Activated CD4-positive, CD25-positive, alpha-beta regulatory T cell treated with anti-CD3 and anti-CD28 coated beads, Interleukin-2, amount 50 U/mL, for 72 hours (primary cell): ENCODE data around the gene PARP14.

Experiments used
- DNase-seq: peaks from one replicate; pipeline ENCODE4 v3.0.0; 2021

Gene PARP14

DNA sequence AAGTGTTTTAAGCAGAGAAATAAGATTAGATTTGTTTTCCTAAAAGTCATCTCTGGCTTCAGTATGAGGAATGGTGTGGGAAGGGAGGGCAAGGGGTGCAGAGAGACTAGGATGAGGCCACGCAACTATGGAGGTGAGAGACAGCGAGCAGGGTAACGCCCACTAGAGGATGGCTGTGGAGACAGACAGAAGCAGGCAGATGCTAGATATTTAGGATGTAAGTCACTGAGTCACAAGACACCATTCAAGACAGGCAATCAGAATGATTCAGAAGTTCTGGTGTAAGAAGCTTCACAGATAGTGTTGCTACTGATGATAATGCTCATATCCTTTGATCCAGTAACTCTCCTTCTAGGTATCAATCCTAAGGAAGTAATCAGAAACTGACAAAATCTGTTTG lies 93.9 kb downstream of the PARP14 start:
- DNase-seq = no peak

DNA sequence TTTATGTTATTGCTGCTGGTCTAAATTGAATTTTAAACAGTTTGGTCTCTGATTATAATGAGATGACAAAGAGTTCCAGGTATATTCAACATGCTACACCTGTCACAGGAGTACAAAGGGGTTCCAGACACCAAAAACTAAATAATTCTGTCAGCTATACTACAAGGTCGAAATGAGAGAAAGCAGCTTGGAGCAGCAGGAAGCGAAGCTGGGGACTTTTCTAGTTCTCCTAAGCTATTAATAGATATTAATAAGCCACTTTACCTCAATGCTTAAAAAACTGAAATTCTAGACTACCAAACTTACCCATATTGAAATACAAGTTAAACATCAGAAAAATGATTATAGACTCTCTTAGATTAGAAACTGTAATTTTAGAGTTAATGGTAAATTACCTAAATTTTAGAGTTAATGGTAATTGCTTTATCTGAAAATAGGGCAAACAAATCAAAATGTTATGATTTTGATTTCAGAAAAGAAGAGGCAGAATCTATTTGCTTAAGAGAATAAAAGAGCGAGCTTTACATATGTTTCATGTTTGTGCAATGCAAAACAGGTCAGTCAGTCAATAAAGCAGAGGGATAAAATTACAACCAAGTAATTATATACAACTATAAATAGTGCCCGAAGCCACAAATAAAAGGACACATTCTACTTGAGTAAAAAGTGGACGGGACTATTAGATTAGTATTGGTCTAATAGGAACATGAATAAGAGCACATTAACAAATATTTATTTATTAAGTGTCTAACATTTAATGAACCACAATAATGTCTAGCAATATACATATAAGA lies 96.2 kb downstream of the PARP14 start:
- DNase-seq = no peak

DNA sequence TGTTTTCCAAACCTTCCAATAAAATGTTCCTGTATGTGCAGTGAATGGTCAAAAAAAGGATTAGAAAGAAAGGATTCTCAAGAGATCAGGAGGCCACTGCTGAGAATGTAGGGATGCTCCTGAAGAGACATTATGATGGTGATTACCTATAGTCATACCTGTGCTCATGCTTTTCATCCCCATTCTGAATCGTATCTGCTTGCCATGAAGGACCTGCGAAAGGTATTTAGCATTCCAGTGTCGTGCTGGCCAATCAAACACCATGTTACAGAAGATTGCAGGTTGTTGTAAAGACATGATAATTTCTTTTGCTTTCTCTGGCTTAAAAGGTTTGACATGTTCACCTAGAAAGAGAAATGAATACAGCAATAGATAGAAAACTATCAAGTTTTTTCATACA lies 96.9 kb downstream of the PARP14 start:
- no peak for DNase-seq
